ENCODE results near the gene BTBD18. TPM values are rescaled to one million over a fixed set of nuclear protein-coding genes. Genes with fewer than 3 reads are reported as not detected.
A peak's percentile ranks its signal among the peaks of the same experiment; 100 is the strongest.
"Not testable (repeated sequence)": the region's sequence is repeated elsewhere in the genome, so short reads cannot be mapped to it uniquely, and the experiment has no call there.

Gene BTBD18
- total RNA-seq, 2 donors from 2014 or later = not detected

- ATAC-seq (no peak), DNase-seq (ENCODE audit: low spot score in 2 of 2) (no peak)
- Mint-ChIP-seq H3K27ac (no peak overlapping the region), H3K9me3 (no peaks in the 10 kb centered on the region), H3K36me3 (no peaks in the 10 kb centered on the region)
These were observed 1.3 kb upstream of the BTBD18 start for GRCh38 chr11:57752954-57753353.

DNA sequence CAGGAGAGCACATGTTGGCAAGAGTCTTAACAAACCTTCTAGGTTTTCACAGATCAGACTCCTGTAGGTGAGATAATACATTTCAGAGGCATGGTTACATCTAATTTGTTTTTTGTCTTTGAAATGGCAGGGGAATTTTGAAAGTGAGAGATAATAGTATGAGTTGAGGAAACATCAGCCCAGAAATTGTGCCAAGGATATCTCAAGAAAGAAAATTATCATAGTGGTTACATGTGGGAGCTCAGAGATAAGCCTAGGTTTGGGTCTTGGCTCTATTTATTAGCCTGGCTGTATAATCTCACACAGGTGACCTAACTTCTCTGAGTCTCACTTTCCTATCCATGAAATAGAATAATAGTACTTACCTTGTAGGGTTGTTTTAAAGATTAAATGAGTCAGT is 443 bp downstream of the BTBD18 start:
- Mint-ChIP-seq H3K27ac (no peak overlapping the region), H3K9me3 (no peaks in the 10 kb centered on the region), H3K36me3 (peaks cover 0 to 5% of the 10 kb centered on the region in 2 donors)
- ATAC-seq (no peak), DNase-seq (ENCODE audit: low spot score in 2 of 2) (no peak)

DNA sequence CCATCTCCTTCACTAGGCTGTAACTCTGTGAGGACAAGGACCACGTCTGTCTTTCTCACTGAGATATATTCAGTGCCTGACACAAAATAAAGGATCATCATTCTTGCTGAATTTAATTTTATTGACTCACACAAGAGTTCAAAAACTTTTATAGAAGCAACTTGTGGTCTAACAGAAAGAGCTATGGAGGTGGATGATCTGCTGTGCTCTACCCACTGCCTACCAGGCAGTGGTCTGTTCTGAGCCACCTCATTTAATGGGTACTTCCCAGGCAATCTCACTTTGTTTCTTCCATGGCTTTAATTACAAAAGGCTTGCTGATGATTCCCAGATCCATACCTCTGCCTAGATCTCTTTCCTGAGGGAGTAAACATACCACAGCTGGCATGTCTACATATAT is 4.7 kb downstream of the BTBD18 start:
- Mint-ChIP-seq H3K36me3 (peaks cover 17 to 36% of the 10 kb centered on the region in 2 donors), H3K9me3 (no peaks in the 10 kb centered on the region), H3K27ac (peak overlapping the region; percentile 0 to 81)
- ATAC-seq = no peak
- no peak for DNase-seq (ENCODE audit: low spot score in 2 of 2)

GRCh38 chr11:57745206-57745605 is 6.4 kb downstream of the BTBD18 start:
- no peak for ATAC-seq
- no peaks in the 10 kb centered on the region for H3K9me3 Mint-ChIP-seq
- H3K27ac Mint-ChIP-seq = peak overlapping the region; percentile 81 to 86
- peaks cover 30 to 42% of the 10 kb centered on the region in 2 donors for H3K36me3 Mint-ChIP-seq
- no peak for DNase-seq (ENCODE audit: low spot score in 2 of 2)

DNA sequence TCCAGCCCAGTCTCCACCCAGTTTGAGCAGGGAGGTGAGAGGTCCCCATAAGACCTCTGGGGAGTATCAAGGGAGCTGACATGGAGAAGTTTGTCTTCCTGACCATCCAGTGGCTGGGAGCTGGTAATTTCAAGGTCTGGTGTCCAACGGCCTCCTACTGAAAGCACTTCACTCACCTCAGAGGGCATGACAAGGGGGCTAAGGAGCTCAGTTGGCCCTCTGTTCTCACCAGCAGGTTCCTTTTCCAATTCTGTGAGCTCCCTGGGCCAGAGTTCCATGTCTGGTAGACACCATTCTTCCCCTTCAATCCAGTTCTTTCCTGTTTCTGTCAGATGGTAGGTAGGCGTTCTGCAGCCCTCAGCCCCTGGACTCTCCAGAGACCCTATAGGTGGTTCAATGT is 7.3 kb downstream of the BTBD18 start:
- no peak for ATAC-seq
- no peak for DNase-seq (ENCODE audit: low spot score in 2 of 2)
- peaks cover 30 to 42% of the 10 kb centered on the region in 2 donors for H3K36me3 Mint-ChIP-seq
- H3K27ac Mint-ChIP-seq = peak overlapping the region; percentile 24 to 67
- no peaks in the 10 kb centered on the region for H3K9me3 Mint-ChIP-seq

DNA sequence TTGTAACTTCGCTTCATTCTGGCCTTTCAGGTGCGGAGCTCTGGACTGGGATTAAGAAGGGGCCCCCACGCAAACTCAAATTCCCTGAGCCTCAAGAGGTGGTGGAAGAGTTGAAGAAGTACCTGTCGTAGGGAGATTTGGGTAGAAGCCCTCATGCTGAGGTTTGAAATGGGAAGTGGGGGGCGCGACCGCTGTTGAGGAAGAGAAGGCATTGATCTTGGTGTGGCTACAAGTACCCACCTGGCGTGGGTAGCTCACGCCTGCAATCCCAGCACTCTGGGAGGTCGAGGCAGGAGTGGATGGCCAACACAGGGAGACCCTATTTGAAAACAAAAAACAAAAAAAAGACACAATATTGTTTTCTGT is 9.5 kb downstream of the BTBD18 start:
- no peak for ATAC-seq
- H3K9me3 Mint-ChIP-seq = no peaks in the 10 kb centered on the region
- no peak for DNase-seq (ENCODE audit: low spot score in 2 of 2)
- peaks cover 30 to 42% of the 10 kb centered on the region in 2 donors for H3K36me3 Mint-ChIP-seq
- peak overlapping the region; percentile 99 for H3K27ac Mint-ChIP-seq

DNA sequence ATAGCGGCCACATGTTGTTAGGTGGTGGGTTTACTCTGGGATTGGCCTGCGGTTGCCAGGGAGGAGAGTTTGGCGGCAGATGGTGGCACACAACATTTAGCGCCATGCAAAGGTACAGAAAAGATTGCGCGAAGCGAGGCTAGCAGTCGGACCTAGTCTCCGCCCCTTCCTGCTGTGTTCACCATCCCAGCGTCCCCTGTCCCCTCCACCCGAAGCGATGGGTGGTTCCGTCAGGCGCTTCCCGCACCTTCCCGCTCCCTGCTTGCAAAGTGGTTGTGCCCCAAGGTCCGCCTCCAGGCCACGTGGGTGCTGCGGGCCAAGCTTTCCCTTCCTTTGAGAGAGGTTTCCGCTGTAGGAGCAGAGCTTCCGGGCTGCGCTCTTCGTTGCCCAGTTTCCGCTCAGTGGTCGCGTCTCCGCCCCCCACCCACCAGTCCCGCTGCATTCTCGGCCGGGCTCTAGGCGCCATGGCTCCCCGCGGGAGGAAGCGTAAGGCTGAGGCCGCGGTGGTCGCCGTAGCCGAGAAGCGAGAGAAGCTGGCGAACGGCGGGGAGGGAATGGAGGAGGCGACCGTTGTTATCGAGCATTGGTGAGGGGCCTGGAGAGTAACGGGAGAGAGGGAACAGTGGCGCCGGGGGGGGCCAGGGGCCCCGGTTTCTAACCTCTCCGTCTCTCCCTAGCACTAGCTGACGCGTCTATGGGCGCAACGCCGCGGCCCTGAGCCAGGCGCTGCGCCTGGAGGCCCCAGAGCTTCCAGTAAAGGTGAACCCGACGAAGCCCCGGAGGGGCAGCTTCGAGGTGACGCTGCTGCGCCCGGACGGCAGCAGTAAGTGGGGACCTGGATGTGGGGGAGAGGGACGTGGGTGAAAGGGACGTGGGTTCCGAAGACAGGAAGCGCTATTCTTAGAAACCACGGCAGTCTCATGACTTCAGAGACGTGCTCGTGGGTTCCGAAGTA is 10.2 kb downstream of the BTBD18 start, which contains the start of gene SELENOH:
SELENOH (plus strand) TSS at position 360 of the 955 bp plus-strand sequence; CDS start at position 465, 105 bp downstream.
- peak within 1 kb of the TSS; percentile 99 for H3K27ac Mint-ChIP-seq
- H3K9me3 Mint-ChIP-seq = no peaks in the 10 kb centered on the region
- DNase-seq (ENCODE audit: low spot score in 2 of 2) (peak; percentile 92 to 95), ATAC-seq (peak; percentile 94 to 96)
- H3K36me3 Mint-ChIP-seq = peaks cover 30 to 40% of the 10 kb centered on the region in 2 donors

DNA sequence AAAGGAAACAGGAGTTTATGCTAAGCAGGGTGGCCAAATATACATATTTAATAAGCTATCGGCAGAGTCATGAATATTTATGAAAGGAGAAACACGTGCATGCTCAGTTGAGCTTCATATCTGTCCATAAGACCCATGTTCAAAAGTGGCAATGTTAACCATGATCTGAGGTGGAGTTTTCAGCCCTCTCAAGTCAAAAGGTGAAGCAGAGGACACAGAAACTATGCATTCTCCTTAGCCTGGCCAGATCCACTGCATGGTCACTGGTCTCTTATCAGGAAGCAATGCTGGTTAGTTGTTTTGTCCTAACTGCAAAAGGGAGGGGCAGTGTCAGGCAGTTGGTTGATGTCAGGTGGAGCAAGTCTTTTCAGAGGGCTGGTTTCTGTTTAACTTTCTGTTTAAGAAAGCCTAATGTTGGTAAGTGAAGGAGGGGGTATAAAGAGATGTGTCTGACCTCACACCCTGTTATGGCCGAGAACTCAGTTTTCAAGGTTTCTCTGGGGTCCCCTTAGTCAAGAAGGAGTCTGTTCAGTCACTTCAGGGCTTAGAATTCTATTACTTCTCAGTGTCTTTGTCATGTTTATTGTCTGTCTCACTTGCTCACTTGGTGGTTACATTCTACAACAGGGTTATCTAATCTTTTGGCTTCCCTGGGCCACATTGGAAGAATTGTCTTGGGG is 15.9 kb downstream of the BTBD18 start:
- Mint-ChIP-seq H3K27ac (peak overlapping the region; percentile 20 to 58), H3K36me3 (peaks cover 0 to 1% of the 10 kb centered on the region in 2 donors), H3K9me3 (no peaks in the 10 kb centered on the region)
- DNase-seq (ENCODE audit: low spot score in 2 of 2) (no peak), ATAC-seq (no peak)

DNA sequence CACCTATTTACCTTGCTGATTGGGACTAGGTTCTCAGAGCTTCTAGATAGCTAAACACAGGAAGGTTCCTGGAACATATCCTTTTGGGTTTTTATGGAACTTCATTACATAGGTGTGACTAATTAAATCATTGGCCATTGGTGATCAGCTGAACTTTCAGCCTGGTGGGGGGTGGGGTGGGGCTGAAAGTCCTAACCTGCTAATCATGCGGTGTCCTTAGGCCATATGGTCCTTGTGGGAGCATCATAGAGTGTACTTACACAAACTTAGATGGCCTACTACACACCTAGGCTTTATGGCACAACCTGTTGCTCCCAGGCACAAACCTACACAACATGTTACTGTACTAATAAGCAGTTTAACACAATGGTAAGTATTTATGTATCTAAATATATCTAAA is 19.0 kb downstream of the BTBD18 start:
- ATAC-seq (no peak), DNase-seq (ENCODE audit: low spot score in 2 of 2) (no peak)
- H3K36me3 Mint-ChIP-seq = no peaks in the 10 kb centered on the region
- no peaks in the 10 kb centered on the region for H3K9me3 Mint-ChIP-seq
- H3K27ac Mint-ChIP-seq = no peak overlapping the region

DNA sequence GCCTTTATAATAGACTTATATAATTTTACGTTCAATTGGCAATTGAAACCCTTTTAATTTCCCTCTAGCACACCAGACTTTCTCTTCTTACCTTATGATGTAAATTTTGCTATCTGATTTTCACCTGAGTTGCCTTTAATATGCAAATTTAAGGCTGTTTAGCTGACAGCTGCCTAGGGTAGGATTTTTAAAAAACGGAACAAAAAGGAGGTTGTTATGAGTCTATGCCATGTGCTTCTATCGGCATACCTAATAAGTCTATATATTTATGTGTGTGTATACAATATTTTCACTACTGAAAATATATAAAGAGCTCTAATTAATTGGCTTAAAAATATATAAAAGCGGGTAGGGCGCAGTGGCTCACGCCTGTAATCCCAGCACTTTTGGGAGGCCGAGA is 22.1 kb downstream of the BTBD18 start:
- Mint-ChIP-seq H3K36me3 (no peaks in the 10 kb centered on the region), H3K27ac (no peak overlapping the region), H3K9me3 (no peaks in the 10 kb centered on the region)
- no peak for ATAC-seq
- DNase-seq (ENCODE audit: low spot score in 2 of 2) = no peak

DNA sequence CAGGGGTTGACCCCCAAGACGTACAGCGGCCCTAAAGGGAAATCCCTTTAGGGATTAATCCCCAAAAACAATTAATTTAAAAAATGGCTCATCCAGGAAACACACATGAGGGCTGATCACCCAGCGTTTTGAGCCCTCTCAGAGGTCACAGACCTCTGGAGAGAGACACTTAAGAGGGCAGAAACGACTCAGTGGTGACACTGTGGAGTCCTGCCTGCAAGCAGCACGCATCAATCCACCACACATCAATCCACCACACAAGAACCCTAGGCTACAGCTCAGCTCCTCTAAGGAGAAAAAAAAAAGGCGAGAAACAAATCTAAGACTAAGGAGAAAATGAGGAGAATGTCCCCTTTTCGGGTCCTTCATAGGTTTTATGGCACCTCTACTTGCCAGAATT is 22.8 kb downstream of the BTBD18 start:
- DNase-seq (ENCODE audit: low spot score in 2 of 2) = no peak

DNA sequence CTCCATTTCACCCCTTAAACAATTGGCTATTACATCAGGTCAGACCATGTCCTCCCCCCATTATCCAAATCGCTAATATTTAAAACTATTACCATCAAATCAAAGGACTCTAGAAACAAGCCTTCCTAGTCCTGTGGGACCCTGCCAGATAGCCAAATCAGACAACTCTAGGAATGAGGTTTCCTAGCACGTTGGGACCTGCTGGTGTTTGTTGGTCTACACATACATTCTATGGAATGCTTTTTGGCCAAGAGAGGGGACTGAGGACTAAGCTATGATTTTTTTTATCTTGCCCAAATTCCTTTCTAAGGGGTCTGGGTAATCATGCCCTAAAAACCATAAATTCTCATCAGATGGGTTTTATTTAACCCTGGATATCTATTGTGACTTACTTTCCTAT is 24.4 kb downstream of the BTBD18 start:
- ATAC-seq (no peak), DNase-seq (ENCODE audit: low spot score in 2 of 2) (no peak)
- Mint-ChIP-seq H3K36me3 (no peaks in the 10 kb centered on the region), H3K27ac (peak overlapping the region in 1 of 2 donors; percentile 40), H3K9me3 (no peaks in the 10 kb centered on the region)

More for the DNA sequence above, 22.8 kb downstream of the BTBD18 start:
- Mint-ChIP-seq H3K27ac (peak overlapping the region; percentile 56 to 72), H3K9me3 (no peaks in the 10 kb centered on the region), H3K36me3 (no peaks in the 10 kb centered on the region)
- peak in 1 of 2 donors; percentile 24 for ATAC-seq

DNA sequence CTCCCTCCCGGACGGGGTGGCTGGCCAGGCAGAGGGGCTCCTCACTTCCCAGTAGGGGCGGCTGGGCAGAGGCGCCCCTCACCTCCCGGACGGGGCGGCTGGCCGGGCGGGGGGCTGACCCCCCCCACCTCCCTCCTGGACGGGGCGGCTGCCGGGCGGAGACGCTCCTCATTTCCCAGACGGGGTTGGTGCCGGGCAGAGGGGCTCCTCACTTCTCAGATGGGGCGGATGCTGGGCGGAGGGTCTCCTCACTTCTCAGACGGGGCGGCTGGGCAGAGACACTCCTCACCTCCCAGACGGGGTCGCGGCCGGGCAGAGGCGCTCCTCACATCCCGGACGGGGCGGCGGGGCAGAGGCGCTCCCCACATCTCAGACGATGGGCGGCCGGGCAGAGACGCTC is 34.9 kb downstream of the BTBD18 start:
- not testable (repeated sequence) for DNase-seq (ENCODE audit: low spot score in 2 of 2); H3K27ac Mint-ChIP-seq; H3K9me3 Mint-ChIP-seq; ATAC-seq
- H3K36me3 Mint-ChIP-seq = peaks cover 19 to 20% of the 10 kb centered on the region in 2 donors

DNA sequence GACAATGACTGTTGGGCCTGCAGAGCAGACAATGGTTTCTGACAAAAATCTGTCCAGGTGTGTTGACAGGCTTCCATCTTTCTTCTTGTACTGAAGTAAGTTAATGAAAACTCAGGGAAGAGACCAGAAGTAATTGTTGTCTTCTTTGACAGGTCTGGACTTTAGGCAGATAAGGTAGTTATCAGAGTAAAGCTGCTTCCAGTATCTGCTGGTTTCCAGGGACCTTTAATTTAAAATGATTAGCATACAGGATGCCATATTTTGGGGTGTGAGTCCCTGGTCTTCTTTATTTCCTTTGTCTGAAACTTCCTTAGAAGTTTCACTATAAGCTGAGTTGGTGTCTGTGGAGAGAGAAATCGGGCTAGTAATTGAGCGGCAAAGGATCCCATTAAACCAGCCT is 37.8 kb downstream of the BTBD18 start:
- Mint-ChIP-seq H3K9me3 (no peaks in the 10 kb centered on the region), H3K36me3 (peaks cover 20 to 23% of the 10 kb centered on the region in 2 donors), H3K27ac (peak overlapping the region; percentile 90 to 94)
- DNase-seq (ENCODE audit: low spot score in 2 of 2) (no peak), ATAC-seq (no peak)

DNA sequence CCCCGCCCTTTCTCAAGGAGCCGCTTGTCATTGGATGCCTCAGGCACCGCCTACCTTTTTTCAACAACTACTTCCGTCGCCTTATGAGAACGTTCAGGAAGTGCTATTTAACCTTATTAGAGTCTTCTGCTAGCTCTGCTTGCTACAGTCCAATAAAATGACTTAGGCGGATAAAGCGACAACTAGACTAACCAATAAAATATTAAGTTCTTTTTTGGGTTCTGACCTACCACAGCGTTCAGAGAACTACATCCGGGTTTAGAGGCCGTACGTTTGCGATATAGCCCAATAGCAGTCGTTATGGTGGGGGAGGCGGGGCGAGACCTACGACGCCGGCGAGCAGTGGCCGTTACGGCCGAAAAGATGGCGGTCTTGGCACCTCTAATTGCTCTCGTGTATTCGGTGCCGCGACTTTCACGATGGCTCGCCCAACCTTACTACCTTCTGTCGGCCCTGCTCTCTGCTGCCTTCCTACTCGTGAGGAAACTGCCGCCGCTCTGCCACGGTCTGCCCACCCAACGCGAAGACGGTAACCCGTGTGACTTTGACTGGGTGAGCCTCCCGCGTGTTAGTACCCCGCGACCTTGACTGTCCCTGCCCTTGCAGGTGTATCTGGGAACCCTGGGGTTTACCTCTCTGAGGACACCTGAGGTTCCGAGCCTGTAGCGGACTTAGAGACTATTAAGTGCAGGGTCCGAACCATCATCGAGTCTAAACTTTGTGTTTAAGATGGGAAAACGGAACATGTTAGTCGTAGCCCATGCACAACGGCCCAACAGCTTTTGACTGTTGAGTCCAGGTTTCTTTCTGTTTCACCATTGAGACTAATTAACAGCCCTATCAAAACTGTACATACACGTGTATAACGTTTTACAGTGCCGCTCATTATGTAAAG is 39.1 kb downstream of the BTBD18 start, which contains the start of gene TMX2:
TMX2 (plus strand) TSS at position 338 of the 895 bp plus-strand sequence; CDS start at position 364, 26 bp downstream.
- ATAC-seq (peak; percentile 92 to 94), DNase-seq (ENCODE audit: low spot score in 2 of 2) (peak; percentile 86 to 90)
- no peaks in the 10 kb centered on the region for H3K9me3 Mint-ChIP-seq
- H3K27ac Mint-ChIP-seq = peak within 1 kb of the TSS; percentile 90 to 94
- H3K36me3 Mint-ChIP-seq = peaks cover 13 to 23% of the 10 kb centered on the region in 2 donors

Data from activated naive CD4-positive, alpha-beta T cell treated with anti-CD3 and anti-CD28 coated beads, Interleukin-2, amount 50 U/mL, for 72 hours (primary cell).